ENCODE data around the gene NAA38.

Gene NAA38

DNA sequence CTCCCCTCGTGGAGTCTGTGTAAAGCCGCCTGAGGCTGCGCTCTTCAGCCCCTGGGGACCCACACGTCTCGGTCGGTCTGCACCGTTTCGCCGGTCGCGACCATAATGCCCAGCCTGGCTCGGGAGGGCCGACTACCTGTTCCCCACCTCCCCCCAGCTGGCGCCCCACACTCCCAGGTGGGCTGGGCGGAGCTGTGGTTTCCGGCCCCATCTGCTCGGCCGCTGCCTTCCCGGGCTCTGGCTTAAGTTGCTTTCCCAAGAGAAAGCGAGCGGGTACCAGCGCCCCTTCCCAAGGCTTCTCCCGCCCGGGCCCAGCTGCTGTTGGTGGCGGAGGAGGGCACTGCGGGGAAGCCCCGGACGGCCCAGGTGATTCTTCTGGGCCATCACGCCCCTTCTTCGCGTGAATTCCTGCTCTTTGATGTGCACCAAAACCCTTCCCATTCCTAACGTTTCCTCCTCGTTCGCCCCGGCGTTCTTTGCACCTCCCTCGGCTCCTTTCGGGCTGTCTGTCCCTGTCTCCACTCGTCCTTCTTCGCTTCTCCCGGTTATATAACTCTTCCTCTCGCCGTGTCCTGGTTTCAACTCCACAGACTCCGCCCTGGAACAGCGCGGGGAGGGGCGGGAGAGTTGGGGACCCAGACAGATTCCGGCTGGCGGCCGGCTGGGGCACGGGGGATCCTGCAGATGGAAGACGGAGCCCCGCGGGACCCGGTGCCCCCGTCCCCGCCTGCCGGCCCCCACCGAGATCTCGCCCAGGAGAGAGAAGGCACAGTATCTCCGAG, 21.4 kb downstream of the NAA38 start (continued):
- TF ChIP-seq, protein P1, sequence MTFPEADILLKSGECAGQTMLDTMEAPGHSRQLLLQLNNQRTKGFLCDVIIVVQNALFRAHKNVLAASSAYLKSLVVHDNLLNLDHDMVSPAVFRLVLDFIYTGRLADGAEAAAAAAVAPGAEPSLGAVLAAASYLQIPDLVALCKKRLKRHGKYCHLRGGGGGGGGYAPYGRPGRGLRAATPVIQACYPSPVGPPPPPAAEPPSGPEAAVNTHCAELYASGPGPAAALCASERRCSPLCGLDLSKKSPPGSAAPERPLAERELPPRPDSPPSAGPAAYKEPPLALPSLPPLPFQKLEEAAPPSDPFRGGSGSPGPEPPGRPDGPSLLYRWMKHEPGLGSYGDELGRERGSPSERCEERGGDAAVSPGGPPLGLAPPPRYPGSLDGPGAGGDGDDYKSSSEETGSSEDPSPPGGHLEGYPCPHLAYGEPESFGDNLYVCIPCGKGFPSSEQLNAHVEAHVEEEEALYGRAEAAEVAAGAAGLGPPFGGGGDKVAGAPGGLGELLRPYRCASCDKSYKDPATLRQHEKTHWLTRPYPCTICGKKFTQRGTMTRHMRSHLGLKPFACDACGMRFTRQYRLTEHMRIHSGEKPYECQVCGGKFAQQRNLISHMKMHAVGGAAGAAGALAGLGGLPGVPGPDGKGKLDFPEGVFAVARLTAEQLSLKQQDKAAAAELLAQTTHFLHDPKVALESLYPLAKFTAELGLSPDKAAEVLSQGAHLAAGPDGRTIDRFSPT (tag by site-specific recombination; IDR thresholded peaks at IDR 0.05): 0 out of 2 replicates have a peak, but pooled peaks have one; percentile 52
- TF ChIP-seq ZSCAN23 (tag by site-specific recombination; IDR thresholded peaks at IDR 0.05) (peak; percentile 64; the same call in 1 of the 2 replicates), KLF7 (tag by site-specific recombination; IDR thresholded peaks at IDR 0.05; ENCODE audit: borderline replicate concordance) (0 out of 2 replicates have a peak, but pooled peaks have one; percentile 52), ZNF202 (tag by site-specific recombination; IDR thresholded peaks at IDR 0.05; ENCODE audit: borderline replicate concordance) (no peak), IKZF3 (tag by site-specific recombination; IDR thresholded peaks at IDR 0.05) (peak; percentile 66), ZNF623 (tag by site-specific recombination; IDR thresholded peaks at IDR 0.05) (peak; percentile 29; the same call in 1 of the 2 replicates), SP3 (tag by site-specific recombination; IDR thresholded peaks at IDR 0.05) (no peak), ZNF2 (tag by site-specific recombination; IDR thresholded peaks at IDR 0.05) (peak; percentile 76; the same call in 1 of the 2 replicates), ZBTB10 (tag by site-specific recombination; IDR thresholded peaks at IDR 0.05) (peak; percentile 94), ZNF132 (tag by site-specific recombination; IDR thresholded peaks at IDR 0.05; ENCODE audit: borderline replicate concordance) (no peak), ZNF473 (tag by site-specific recombination; IDR thresholded peaks at IDR 0.05) (no peak), ZNF670 (tag by site-specific recombination; IDR thresholded peaks at IDR 0.05; ENCODE audit: low read depth) (no peak), ZNF514 (tag by site-specific recombination; IDR thresholded peaks at IDR 0.05) (no peak), ZNF10 (tag by site-specific recombination; IDR thresholded peaks at IDR 0.05) (no peak; the same call in 1 of the 2 replicates), SETDB1 (IDR thresholded peaks at IDR 0.05; ENCODE audit: insufficient read length, low read length) (no peak), ZNF324 (tag by site-specific recombination; IDR thresholded peaks at IDR 0.05) (peak; percentile 75; the same call in 1 of the 2 replicates), HOXD13 (CRISPR knock-in tag; IDR thresholded peaks at IDR 0.05; ENCODE audit: borderline replicate concordance) (no peak), ZNF639 (tag by site-specific recombination; IDR thresholded peaks at IDR 0.05) (peak; percentile 53; the same call in 1 of the 2 replicates), WT1 (tag by site-specific recombination; IDR thresholded peaks at IDR 0.05) (peak; percentile 53; the same call in 1 of the 2 replicates), ZNF121 (tag by site-specific recombination; IDR thresholded peaks at IDR 0.05) (no peak), OSR2 (tag by site-specific recombination; IDR thresholded peaks at IDR 0.05) (0 out of 2 replicates have a peak, but pooled peaks have one; percentile 40), ZNF148 (tag by site-specific recombination; IDR thresholded peaks at IDR 0.05; ENCODE audit: borderline replicate concordance) (no peak), PRDM1 (tag by site-specific recombination; IDR thresholded peaks at IDR 0.05) (peak; percentile 73)
- TF ChIP-seq, protein P2, sequence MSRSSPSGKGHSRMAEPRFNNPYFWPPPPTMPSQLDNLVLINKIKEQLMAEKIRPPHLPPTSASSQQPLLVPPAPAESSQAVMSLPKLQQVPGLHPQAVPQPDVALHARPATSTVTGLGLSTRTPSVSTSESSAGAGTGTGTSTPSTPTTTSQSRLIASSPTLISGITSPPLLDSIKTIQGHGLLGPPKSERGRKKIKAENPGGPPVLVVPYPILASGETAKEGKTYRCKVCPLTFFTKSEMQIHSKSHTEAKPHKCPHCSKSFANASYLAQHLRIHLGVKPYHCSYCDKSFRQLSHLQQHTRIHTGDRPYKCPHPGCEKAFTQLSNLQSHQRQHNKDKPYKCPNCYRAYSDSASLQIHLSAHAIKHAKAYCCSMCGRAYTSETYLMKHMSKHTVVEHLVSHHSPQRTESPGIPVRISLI (tag by site-specific recombination; IDR thresholded peaks at IDR 0.05): no peak
- TF ChIP-seq, protein P3, sequence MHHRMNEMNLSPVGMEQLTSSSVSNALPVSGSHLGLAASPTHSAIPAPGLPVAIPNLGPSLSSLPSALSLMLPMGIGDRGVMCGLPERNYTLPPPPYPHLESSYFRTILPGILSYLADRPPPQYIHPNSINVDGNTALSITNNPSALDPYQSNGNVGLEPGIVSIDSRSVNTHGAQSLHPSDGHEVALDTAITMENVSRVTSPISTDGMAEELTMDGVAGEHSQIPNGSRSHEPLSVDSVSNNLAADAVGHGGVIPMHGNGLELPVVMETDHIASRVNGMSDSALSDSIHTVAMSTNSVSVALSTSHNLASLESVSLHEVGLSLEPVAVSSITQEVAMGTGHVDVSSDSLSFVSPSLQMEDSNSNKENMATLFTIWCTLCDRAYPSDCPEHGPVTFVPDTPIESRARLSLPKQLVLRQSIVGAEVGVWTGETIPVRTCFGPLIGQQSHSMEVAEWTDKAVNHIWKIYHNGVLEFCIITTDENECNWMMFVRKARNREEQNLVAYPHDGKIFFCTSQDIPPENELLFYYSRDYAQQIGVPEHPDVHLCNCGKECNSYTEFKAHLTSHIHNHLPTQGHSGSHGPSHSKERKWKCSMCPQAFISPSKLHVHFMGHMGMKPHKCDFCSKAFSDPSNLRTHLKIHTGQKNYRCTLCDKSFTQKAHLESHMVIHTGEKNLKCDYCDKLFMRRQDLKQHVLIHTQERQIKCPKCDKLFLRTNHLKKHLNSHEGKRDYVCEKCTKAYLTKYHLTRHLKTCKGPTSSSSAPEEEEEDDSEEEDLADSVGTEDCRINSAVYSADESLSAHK (tag by site-specific recombination; IDR thresholded peaks at IDR 0.05): no peak

Data from HEK293 (cell line).